ENCODE data around the gene PHC3.

DNA sequence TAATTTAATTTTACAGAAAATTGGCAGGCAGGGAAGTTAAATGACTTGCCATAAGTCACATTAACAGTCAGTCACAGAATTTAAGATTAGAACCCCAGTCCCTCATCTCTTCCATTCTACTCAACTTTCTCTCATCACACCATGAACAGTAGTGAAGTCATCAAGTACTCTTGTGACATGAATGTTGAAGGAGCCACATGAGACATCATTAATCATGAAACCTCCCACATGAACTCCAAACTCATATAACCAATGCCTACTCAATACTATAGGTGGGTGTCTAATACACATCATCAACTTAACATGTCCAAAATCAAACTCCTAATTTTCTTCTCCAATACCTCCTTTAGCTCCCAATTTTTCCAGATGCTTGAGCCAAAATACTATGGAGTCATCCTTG lies 19.5 kb downstream of the PHC3 start:
- TF ChIP-seq, protein P1, sequence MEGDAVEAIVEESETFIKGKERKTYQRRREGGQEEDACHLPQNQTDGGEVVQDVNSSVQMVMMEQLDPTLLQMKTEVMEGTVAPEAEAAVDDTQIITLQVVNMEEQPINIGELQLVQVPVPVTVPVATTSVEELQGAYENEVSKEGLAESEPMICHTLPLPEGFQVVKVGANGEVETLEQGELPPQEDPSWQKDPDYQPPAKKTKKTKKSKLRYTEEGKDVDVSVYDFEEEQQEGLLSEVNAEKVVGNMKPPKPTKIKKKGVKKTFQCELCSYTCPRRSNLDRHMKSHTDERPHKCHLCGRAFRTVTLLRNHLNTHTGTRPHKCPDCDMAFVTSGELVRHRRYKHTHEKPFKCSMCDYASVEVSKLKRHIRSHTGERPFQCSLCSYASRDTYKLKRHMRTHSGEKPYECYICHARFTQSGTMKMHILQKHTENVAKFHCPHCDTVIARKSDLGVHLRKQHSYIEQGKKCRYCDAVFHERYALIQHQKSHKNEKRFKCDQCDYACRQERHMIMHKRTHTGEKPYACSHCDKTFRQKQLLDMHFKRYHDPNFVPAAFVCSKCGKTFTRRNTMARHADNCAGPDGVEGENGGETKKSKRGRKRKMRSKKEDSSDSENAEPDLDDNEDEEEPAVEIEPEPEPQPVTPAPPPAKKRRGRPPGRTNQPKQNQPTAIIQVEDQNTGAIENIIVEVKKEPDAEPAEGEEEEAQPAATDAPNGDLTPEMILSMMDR (conservative IDR thresholded peaks at IDR 0.05 in 1 of 2, IDR thresholded peaks at IDR 0.05 in 1 of 2; ENCODE audit: low read depth in 1 of 2, low read length in 2 of 2): no peak
- no peak for TF ChIP-seq EZH2 (IDR thresholded peaks at IDR 0.05; ENCODE audit: low read length, missing control alignments)
